Vagina (tissue), 2 donors: ENCODE results near the gene SVIL.

Experiments
- POLR2A ChIP-seq, 2 donors: fragments of 450-650 bp; IDR thresholded peaks; one replicate each; pipeline ENCODE4 v1.6.1; 2017; ENCODE audit warnings: antibody characterized with exemption in 2 of 2, mild to moderate bottlenecking in 2 of 2, moderate library complexity in 2 of 2
- POLR2AphosphoS5 ChIP-seq, 2 donors: sonication (generic); formaldehyde crosslinking; IDR thresholded peaks; one replicate each; pipeline ENCODE4 v1.9.0; 2017; ENCODE audit warnings: antibody characterized with exemption in 2 of 2, mild to moderate bottlenecking in 2 of 2, low read depth in 1 of 2; ENCODE audit not compliant: insufficient read depth in 1 of 2
- TF ChIP-seq, protein P1 (sequence below), 3 experiments: fragments of 450-650 bp in 2 of 3; fragments of 200-600 bp in 1 of 3; sonication (generic) in 1 of 3; IDR thresholded peaks; one replicate each; pipeline ENCODE4 v1.5.1; 2017 to 2019; ENCODE audit warnings: antibody characterized with exemption in 3 of 3, mild to moderate bottlenecking in 2 of 3, moderate library complexity in 2 of 3

DNA sequence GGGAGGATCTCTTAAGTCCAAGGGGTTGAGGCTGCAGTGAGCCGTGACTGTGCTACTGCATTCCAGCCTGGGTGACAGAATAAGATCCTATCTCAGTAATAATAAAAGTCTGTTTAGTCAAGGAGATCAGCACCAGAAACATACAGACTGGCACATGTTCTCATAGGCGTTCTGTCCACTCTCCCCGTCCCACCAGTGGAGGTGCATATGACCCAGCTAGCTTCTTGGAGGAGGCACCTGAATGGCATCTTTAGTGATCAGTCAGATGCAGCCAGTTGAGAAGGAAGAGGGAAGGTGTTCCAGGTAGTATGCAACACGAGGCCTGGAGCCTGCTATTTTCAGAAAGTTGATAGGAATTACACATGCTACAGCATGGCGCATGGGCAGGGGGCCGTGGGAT, 45.3 kb upstream of the SVIL start:
- TF ChIP-seq, protein P1, sequence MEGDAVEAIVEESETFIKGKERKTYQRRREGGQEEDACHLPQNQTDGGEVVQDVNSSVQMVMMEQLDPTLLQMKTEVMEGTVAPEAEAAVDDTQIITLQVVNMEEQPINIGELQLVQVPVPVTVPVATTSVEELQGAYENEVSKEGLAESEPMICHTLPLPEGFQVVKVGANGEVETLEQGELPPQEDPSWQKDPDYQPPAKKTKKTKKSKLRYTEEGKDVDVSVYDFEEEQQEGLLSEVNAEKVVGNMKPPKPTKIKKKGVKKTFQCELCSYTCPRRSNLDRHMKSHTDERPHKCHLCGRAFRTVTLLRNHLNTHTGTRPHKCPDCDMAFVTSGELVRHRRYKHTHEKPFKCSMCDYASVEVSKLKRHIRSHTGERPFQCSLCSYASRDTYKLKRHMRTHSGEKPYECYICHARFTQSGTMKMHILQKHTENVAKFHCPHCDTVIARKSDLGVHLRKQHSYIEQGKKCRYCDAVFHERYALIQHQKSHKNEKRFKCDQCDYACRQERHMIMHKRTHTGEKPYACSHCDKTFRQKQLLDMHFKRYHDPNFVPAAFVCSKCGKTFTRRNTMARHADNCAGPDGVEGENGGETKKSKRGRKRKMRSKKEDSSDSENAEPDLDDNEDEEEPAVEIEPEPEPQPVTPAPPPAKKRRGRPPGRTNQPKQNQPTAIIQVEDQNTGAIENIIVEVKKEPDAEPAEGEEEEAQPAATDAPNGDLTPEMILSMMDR (IDR thresholded peaks at IDR 0.05) = no peak
- TF ChIP-seq POLR2A (IDR thresholded peaks at IDR 0.05) (no peak), POLR2AphosphoS5 (IDR thresholded peaks at IDR 0.05; ENCODE audit: insufficient read depth in 1 of 2, low read depth in 1 of 2) (no peak)
